Measurements from ENCODE around the gene MEGF9. TPM values are rescaled to one million over a fixed set of nuclear protein-coding genes. Genes with fewer than 3 reads are reported as not detected.

The MEGF9 gene
- total RNA-seq, 1 experiment from 2014 or later, result 8.3 TPM

DNA sequence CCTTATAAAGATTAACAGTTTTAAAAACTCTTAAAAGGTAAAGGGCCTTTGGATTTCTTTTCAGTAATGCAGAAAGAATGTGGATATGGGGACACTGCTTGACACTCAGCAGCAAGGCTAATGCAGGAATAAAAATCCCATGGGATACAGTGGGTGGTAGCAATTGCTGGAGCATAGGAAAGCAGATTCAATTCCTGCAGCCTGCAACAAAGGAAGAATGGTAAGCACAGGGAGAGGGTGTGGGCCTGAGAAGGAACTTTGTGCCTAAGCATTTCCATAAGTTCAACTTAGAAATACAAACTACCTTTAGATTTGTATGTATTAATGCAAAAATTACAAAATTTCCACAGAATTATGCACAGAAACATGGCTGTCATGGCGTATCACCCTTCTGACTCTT, 68.5 kb downstream of the MEGF9 start (continued):
- TF ChIP-seq ELF1 (IDR thresholded peaks at IDR 0.05; ENCODE audit: borderline replicate concordance, low read depth), result no peak

DNA sequence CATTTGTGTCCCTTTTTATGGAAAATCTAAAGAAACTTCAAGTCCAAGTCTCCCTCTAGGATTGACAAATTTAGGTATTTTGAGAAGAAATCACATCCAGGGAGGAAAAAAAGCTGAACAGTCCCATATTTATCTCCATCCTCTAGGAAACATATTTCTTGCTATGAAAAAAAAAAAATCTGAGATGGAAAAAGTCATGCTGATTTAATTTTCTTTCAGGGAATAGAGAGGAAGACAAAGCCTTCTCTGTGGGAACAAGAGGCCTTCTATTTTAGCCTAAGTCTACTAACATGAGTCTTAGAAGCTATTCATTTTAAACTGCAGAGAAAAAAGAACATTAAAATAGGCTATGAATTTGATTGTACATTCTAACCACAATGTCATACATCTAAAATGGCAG, 71.2 kb downstream of the MEGF9 start:
- no peaks in the 10 kb centered on the region for H3K36me3 ChIP-seq (ENCODE audit: control insufficient read depth in 1 of 2, insufficient read depth in 2 of 2, low read length in 2 of 2)
- no peaks in the 10 kb centered on the region for H3K79me2 ChIP-seq (ENCODE audit: insufficient read depth, low read length)
- no TSS peak for BruUV-seq (replicated peaks)
- no peak overlapping the region for H3K4me3 ChIP-seq (replicated peaks in 1 of 2; ENCODE audit: low read depth in 1 of 2, low read length in 2 of 2)
- H4K20me1 ChIP-seq (ENCODE audit: insufficient read depth), result no peaks in the 10 kb centered on the region
- H3K27me3 ChIP-seq (ENCODE audit: insufficient read depth, low read length), result no peaks in the 10 kb centered on the region
- H2AFZ ChIP-seq (ENCODE audit: low read depth, low read length, poor library complexity, severe bottlenecking), result no peak overlapping the region
- no peak for DNase-seq (ENCODE audit: low read depth, low spot score)
- TF ChIP-seq, protein P1, sequence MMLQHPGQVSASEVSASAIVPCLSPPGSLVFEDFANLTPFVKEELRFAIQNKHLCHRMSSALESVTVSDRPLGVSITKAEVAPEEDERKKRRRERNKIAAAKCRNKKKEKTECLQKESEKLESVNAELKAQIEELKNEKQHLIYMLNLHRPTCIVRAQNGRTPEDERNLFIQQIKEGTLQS (IDR thresholded peaks at IDR 0.05), result no peak
- TF ChIP-seq SRF (IDR thresholded peaks at IDR 0.05; ENCODE audit: low read depth) (no peak), ZBTB33 (IDR thresholded peaks at IDR 0.05; ENCODE audit: extremely low read depth, insufficient replicate concordance, low read length) (no peak), POLR2AphosphoS5 (IDR thresholded peaks at IDR 0.05; ENCODE audit: low read depth, low read length) (no peak), FOSL1 (IDR thresholded peaks at IDR 0.05; ENCODE audit: low read depth) (no peak), ELF1 (IDR thresholded peaks at IDR 0.05; ENCODE audit: borderline replicate concordance, low read depth) (no peak), POLR2A (IDR thresholded peaks at IDR 0.05; ENCODE audit: borderline replicate concordance, extremely low read depth, insufficient read depth, insufficient read length) (no peak), CEBPB (IDR thresholded peaks at IDR 0.05; ENCODE audit: low read depth) (no peak), YY1 (IDR thresholded peaks at IDR 0.05; ENCODE audit: extremely low read depth, insufficient replicate concordance, low read depth, low read length) (no peak), SIN3A (IDR thresholded peaks at IDR 0.05; ENCODE audit: low read depth) (no peak), TCF7L2 (IDR thresholded peaks at IDR 0.05; ENCODE audit: borderline replicate concordance, extremely low read depth, insufficient read depth, insufficient read length) (no peak), SP1 (IDR thresholded peaks at IDR 0.05; ENCODE audit: low read depth) (no peak), CTCF (IDR thresholded peaks at IDR 0.05 in 2 of 3, conservative IDR thresholded peaks at IDR 0.05 in 1 of 3; ENCODE audit: borderline replicate concordance in 1 of 3, insufficient read depth in 1 of 3, low read depth in 2 of 3, low read length in 2 of 3) (no peak), ZFX (IDR thresholded peaks at IDR 0.05) (no peak), ZNF274 (IDR thresholded peaks at IDR 0.05; ENCODE audit: low read depth, low read length) (no peak), RAD21 (IDR thresholded peaks at IDR 0.05; ENCODE audit: low read depth) (no peak), EGR1 (IDR thresholded peaks at IDR 0.05; ENCODE audit: low read depth) (no peak), EZH2 (IDR thresholded peaks at IDR 0.05) (no peak)
- TF ChIP-seq, protein P2, sequence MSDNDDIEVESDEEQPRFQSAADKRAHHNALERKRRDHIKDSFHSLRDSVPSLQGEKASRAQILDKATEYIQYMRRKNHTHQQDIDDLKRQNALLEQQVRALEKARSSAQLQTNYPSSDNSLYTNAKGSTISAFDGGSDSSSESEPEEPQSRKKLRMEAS (IDR thresholded peaks at IDR 0.05), result no peak
- H3K9ac ChIP-seq (ENCODE audit: low read length), result no peak overlapping the region
- no peaks in the 10 kb centered on the region for H3K9me3 ChIP-seq (ENCODE audit: control insufficient read depth in 1 of 2, insufficient read depth in 1 of 2, low read depth in 1 of 2, low read length in 2 of 2)
- ChIA-PET POLR2A (no interaction called here), RAD21 (ENCODE audit: low non-redundant PET in 1 of 2, low total read pairs in 2 of 2, uncharacterized antibody in 2 of 2, unreplicated experiment in 2 of 2) (no interaction called here), CTCF (interaction anchor here (1.3 kb wide), 1 partner anchor 23 kb away, joined by 3 read pairs; no protein-coding TSS in a partner anchor)
- no peak overlapping the region for H3K4me2 ChIP-seq (ENCODE audit: low read length)
- intact Hi-C loops (cut with micrococcal nuclease), result no loop called here
- no peaks in the 10 kb centered on the region for H3K9me2 ChIP-seq (ENCODE audit: insufficient read depth)
- peaks cover 0 to 8% of the 10 kb centered on the region in 2 experiments; a peak in 2 of 4 replicates for H3K4me1 ChIP-seq (ENCODE audit: control insufficient read depth in 1 of 2, insufficient read depth in 2 of 2, low read length in 2 of 2)
- ATAC-seq, result no peak
- H3K27ac ChIP-seq (ENCODE audit: low read depth, low read length), result no peak overlapping the region
